ENCODE results near the gene ITM2A.

Gene ITM2A

GRCh38 chrX:79366873-79367749 lies at the start of gene ITM2A:
Gene ITM2A (minus strand): TSS chrX:79367334. CDS start chrX:79367215, 119 bp downstream.
- no peak for FAIRE-seq
- DNase-seq (ENCODE audit: extremely low spot score, insufficient read length, low read depth), result no peak

DNA sequence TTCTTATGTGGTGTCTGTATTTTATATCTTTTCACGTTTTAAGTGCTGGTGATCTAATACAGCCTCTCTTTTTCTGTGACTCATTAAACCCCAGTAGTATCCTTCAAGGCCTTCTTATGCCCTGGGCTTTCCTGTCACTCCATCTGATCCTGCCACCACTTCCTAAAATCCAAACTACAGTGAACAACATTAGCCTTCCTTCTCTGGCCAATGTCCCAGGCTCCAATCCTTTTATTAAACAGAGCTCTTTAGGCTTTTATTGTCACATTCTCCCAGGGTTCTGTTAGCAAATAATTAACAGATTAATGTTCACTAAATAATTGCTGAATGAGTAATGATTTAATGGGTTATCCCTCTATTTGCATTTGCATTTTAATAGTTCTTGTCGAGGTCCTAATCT lies 47.9 kb upstream of the ITM2A start:
- FAIRE-seq (no peak), DNase-seq (ENCODE audit: extremely low spot score, insufficient read length, low read depth) (no peak)

DNA sequence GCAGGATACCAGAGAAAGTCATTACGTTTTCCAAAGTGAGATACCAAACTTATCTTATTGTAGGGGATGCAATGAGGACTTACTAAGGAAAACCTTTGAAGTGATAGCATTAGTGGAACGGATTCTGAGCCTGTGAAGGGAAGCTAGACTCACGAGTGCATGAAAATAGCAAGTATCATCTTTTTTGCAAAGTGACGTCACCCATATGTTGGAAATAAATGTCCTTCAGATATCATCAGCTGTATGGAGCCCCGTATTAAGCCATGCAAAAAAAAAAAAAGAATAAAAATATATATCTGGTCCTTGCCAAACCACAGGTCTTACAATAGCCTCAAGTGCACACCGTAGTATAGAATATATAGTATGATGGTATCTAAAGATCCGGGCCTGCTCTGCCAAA lies 46.8 kb upstream of the ITM2A start:
- FAIRE-seq, result no peak
- DNase-seq (ENCODE audit: extremely low spot score, insufficient read length, low read depth), result no peak

DNA sequence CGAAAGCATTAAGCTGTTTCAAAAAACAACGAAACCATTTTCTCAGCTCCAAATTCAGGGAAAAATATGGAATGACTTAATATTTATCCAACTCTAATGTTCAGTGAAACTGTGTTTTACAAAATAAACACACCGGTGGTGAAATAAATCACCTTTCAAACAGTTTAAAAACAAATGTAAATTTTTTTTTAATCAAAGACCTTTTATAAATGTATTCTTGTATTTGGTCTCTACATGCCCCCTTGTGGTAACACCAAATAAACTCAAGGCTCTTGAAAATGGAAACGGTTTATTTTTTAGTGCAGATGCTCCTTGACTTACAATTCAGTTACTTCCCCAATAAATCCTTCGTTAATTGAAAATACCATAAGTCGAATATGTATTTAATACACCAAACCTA lies 45.8 kb upstream of the ITM2A start:
- DNase-seq (ENCODE audit: extremely low spot score, insufficient read length, low read depth) (no peak), FAIRE-seq (peak; percentile 74)

DNA sequence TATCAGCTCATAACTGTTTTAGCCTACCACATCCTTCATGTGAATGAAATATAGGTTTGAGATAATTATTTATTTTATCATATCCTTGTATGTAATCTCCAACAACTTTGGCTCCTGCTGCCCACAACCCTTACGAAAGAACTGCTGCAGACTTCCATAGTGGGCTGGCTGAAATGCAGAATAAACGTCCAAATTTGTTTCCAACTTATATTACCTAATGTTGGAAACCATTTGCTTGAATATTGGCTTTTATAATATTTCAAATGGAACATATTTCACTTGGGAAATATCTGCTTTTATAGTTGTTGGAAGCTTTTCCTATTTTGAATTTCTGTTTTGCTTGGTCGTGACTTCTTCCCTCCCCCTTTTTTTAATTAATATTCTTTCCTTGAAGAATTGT lies 45.0 kb upstream of the ITM2A start:
- DNase-seq (ENCODE audit: extremely low spot score, insufficient read length, low read depth), result no peak
- FAIRE-seq, result no peak

DNA sequence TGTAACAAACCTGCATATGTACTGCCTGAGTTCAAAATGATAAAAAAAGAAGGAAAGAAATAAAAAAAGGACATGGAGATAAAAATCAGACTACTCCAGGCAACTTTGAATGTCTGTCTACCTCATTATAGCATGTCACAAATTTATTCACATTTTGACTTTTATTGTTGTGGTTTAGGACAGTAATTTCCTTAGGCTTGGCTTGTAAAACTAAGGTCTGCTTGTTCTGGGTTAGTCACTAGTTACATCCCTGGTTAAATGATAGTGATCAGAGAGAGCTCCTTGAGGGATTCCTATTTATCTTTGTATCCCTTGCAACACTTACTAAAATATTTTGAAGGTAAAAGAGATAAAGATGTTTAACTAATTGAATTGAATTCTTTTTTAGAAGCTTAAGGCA lies 42.5 kb upstream of the ITM2A start:
- no peak for DNase-seq (ENCODE audit: extremely low spot score, insufficient read length, low read depth)
- FAIRE-seq, result no peak

DNA sequence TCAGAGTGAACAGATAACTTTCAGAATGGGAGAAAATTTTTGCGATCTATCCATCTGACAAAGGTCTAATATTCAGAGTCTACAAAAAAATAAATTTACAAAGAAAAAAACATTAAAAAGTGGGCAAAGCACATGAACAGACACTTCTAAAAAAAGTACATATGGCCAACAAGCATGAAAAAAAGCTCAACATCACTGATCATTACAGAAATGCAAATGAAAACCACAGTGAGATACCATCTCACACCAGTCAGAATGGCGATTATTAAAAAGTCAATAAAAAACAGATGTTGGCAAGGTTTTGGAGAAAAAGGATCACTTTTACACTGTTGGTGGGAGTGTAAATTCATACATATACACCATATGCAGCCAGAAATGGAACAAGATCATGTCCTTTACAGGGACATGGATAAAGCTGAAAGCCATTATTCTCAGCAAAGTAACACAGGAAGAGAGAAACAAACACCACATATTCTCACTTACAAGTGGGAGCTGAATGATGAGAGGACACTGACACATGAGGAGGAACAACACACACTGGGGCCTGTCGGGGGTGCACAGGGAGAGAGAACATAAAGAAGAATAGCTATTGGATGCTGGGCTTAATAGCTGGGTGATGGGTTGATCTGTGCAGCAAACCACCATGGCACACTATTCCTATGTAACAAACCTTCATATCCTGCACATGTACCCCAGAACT lies 41.6 kb upstream of the ITM2A start:
- FAIRE-seq, result peak; percentile 63
- DNase-seq (ENCODE audit: extremely low spot score, insufficient read length, low read depth), result no peak

DNA sequence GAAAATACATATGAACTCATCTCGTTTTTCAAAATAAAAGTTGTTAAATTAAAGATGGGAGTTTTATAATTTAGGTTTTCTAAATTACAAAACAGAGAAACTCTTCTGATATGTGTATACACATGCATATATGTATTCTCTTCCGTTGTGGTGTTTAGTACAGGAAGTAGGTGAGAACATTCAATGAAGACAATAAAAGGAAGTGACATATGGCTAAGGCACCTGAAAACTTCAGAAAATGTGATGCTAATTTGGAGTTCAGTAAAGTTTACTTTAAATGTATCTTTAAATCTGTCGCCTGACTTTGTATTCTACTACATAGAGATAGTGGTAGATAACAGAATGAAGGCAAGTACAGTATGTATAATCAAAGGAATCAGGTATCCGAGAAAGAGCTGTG lies 33.5 kb upstream of the ITM2A start:
- FAIRE-seq, result no peak
- DNase-seq (ENCODE audit: extremely low spot score, insufficient read length, low read depth), result no peak

DNA sequence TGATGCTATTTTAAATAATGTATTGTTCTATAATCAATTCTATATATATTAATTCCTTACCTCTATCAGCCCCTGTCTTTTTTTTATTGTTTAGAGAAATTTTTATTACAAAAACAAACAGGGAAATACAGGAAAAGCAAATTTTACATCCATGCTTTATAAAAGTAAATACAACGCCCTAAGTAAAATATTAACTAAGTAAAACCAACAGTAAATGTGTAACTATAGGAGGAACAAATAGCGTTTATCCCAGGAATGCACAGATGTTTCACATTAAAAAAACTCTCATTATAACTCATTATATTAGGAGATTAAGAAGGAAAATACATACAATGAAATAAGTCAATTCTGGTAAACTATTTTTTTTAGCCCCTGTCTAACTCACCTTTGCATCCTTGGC lies 8.2 kb upstream of the ITM2A start:
- FAIRE-seq (peak; percentile 26), DNase-seq (ENCODE audit: extremely low spot score, insufficient read length, low read depth) (no peak)

DNA sequence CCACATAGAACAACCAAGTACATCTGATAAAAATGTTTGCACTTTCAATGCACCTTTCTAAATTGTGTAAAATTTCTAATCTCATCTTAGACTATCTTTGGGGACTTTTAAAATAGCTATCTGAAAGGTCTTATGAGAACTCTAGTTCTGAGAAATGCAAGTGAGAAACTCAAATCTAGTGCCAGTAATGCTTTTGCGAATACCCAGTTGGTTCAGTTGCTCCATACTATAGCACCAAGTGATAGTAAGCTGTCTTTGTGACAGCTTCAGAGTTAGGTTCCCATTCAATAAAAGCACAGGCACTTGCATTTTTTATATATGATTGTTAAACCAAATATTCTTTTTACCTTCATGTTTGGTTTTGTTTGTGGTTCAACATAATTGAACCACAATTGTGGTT lies 4.5 kb upstream of the ITM2A start:
- no peak for FAIRE-seq
- no peak for DNase-seq (ENCODE audit: extremely low spot score, insufficient read length, low read depth)

DNA sequence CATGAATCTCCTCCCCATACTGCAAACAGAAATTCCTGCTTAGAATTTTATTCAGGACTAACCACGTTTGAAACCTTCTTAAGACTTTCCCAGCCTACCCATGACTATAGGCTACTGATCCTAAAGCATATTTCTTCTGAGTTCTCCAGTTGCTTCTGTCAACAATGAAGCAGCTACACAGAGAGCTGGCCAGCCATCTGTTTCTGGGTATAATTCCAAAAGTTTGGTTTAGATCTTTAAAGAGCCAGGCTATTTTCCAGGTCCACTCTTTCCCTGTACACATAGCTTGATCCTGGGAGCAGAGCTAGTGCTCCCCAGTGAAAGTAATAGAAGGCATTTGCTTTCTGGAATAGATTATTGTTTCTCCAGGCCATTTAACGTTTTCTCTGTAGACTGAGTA lies 4.0 kb upstream of the ITM2A start:
- DNase-seq (ENCODE audit: extremely low spot score, insufficient read length, low read depth) (no peak), FAIRE-seq (no peak)

DNA sequence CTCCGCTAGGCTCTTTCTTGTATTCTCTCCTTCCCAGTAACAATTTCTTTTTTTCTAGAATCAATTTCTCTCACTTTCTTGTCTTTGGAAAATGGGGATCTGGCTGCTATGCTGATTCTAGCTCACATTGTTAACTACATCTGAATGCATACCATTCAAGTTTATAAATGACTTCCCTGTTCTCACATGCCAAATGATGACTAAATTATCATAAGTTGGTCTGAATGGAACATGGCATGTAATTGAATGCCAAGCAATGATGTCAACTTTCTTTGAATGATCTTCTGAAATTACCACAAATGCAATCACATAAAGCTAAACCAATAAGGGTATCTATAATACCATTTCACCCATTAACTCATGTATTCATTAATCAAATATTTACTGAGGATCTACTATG lies 2.7 kb upstream of the ITM2A start:
- FAIRE-seq (no peak), DNase-seq (ENCODE audit: extremely low spot score, insufficient read length, low read depth) (no peak)

DNA sequence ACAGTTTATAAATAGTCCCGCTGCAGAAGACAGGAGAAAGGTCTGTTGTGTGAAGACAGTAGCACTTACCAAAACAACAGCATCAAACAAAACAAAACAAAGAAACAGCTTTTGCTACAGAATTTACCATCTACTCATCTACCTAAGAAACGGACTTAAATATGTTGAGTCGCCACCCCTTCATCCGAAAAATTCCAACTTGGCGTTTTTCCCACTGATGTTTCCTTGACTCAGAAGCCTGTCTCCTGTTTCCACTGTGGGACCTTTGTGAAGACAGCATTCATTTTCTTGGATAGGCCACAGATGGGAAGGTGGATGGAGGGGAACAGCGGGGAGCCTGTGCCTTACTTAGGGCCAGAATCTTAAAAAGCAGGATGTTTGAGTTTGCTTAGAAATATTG lies 1.3 kb upstream of the ITM2A start:
- DNase-seq (ENCODE audit: extremely low spot score, insufficient read length, low read depth) (no peak), FAIRE-seq (peak; percentile 5)

DNA sequence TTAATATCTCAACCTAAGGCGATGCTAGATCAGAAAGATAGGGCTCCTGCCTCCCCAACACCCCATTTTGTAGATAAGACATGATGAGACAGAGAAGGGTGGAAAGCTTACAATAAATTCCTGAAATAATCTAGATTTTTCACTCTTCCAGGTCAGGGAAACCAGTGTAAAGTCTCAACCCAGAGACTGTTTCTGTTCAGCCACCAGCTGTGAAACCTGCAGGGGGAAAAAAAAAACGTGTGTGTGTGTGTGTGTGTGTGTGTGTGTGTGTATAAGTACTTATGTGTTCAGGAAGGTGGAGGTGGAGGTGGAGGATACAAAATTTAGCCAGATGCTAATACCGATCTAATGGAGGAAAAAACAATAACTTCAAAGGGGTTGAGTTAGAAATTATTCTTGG lies 773 bp upstream of the ITM2A start:
- no peak for DNase-seq (ENCODE audit: extremely low spot score, insufficient read length, low read depth)
- FAIRE-seq, result no peak

- DNase-seq (ENCODE audit: extremely low spot score, insufficient read length, low read depth), result no peak
- FAIRE-seq, result peak; percentile 84
Measured at GRCh38 chrX:79366556-79366872, 620 bp downstream of the ITM2A start.

GRCh38 chrX:79365591-79365990 lies 1.5 kb downstream of the ITM2A start:
- no peak for FAIRE-seq
- no peak for DNase-seq (ENCODE audit: extremely low spot score, insufficient read length, low read depth)

- FAIRE-seq (peak; percentile 68), DNase-seq (ENCODE audit: extremely low spot score, insufficient read length, low read depth) (no peak)
Measured at GRCh38 chrX:79364306-79364705, 2.8 kb downstream of the ITM2A start.

GRCh38 chrX:79361192-79361870 lies 5.8 kb downstream of the ITM2A start:
- no peak for FAIRE-seq
- DNase-seq (ENCODE audit: extremely low spot score, insufficient read length, low read depth), result no peak

GRCh38 chrX:79336869-79337815 lies 30.0 kb downstream of the ITM2A start:
- DNase-seq (ENCODE audit: extremely low spot score, insufficient read length, low read depth) (no peak), FAIRE-seq (no peak)

DNA sequence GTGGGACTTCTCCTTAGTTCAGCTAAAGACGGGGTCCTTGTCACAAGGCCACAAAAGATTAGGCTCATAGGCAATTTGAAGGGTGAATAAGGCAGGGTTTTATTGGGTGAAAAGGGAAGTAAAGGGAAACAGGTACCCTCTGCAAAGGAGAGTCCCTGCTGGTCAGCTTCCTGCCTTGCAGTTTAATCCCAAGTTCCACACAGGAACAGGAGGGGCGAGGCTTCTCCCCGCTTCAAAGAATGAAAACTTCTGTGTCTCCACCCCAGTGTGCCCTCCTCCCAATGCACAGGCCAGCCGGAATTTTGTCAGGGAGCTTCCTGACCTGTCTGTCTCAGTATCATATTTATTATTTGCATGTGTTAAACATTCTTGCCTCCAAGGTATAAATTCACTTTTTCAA lies 37.1 kb downstream of the ITM2A start:
- FAIRE-seq (no peak), DNase-seq (ENCODE audit: extremely low spot score, insufficient read length, low read depth) (no peak)

Measured in GM18507 (cell line).